Transverse colon (tissue), 3 donors: ENCODE measurements around the gene PPID.

Experiments used
- EP300 ChIP-seq: sonication (generic); formaldehyde crosslinking; IDR thresholded peaks from one replicate; pipeline ENCODE4 v1.6.1; 2017; ENCODE audit warnings: antibody characterized with exemption, low read depth
- POLR2AphosphoS5 ChIP-seq, 3 donors: sonication (generic); formaldehyde crosslinking; IDR thresholded peaks; one replicate each; pipeline ENCODE4 v1.6.1; 2016; ENCODE audit warnings: antibody characterized with exemption in 3 of 3

- TF ChIP-seq EP300 (no peak), POLR2AphosphoS5 (IDR thresholded peaks at IDR 0.05) (no peak)
These were observed 49.6 kb downstream of the PPID start for GRCh38 chr4:158673633-158674032.
